HCT116 (cell line): ENCODE results near the gene GRM4. TPM values are rescaled to one million over a fixed set of nuclear protein-coding genes. Genes with fewer than 3 reads are reported as not detected.

Experiments used
- ATAC-seq: fragments of 200-7000 bp; cut with Tn5 transposase; 2 replicates; pipeline ENCODE4 v1.9.1; 2020; ENCODE audit warnings: mild to moderate bottlenecking, moderate library complexity
- BruUV-seq: library from RNA; stranded (reverse); fragments of 400-500 nt; replicated peaks from 2 replicates; lab custom pipeline; 2021; lab: Mats Ljungman, UMichigan
- CTCF ChIA-PET: fragments of 300-600 bp; sonication (Branson Sonifier 250); formaldehyde crosslinking; loops from one replicate; lab custom pipeline; 2021; ENCODE audit warnings: antibody characterized with exemption; lab: Charles Lee
- POLR2A ChIA-PET: fragments of 300-600, 350-600 bp; sonication (Branson Sonifier 250); formaldehyde crosslinking; loops from one replicate; lab custom pipeline; 2021; ENCODE audit warnings: antibody characterized with exemption; lab: Charles Lee
- RAD21 ChIA-PET, 2 experiments: fragments of 300-600 bp; sonication (Branson Sonifier 250); formaldehyde crosslinking; loops; one replicate each; lab custom pipeline; 2023; ENCODE audit warnings: low total read pairs in 2 of 2; ENCODE audit not compliant: uncharacterized antibody in 2 of 2, unreplicated experiment in 2 of 2, low non-redundant PET in 1 of 2; lab: Charles Lee
- DNase-seq: peaks from one replicate; pipeline ENCODE4 v3.0.0-alpha.2; 2010; ENCODE audit warnings: low read depth, low spot score
- H2AFZ ChIP-seq: fragments of 200-600 bp; shearing (Covaris generic), sonication (generic); 2 replicates; pipeline ENCODE4 v1.6.1; 2017; ENCODE audit warnings: low read depth, mixed run types, mixed read lengths, antibody characterized with exemption, low read length; ENCODE audit not compliant: poor library complexity, severe bottlenecking
- H3K27ac ChIP-seq: 2 replicates; pipeline ENCODE4 v1.5.1; 2012; ENCODE audit warnings: low read depth, low read length
- H3K27me3 ChIP-seq: fragments of 200-600 bp; sonication (generic); 2 replicates; pipeline ENCODE4 v1.6.1; 2016; ENCODE audit warnings: mixed run types, low read length, mixed read lengths; ENCODE audit not compliant: insufficient read depth
- H3K36me3 ChIP-seq, 2 experiments: fragments of 200-500 bp in 1 of 2; fragments of 200-600 bp in 1 of 2; sonication (Bioruptor generic) in 1 of 2; sonication (generic) in 1 of 2; 2 replicates each; pipeline versions ENCODE4 v1.5.1 to v1.6.1; 2014 to 2016; ENCODE audit warnings: low read length in 2 of 2, inconsistent platforms in 1 of 2, mixed read lengths in 1 of 2, mixed run types in 1 of 2; ENCODE audit not compliant: insufficient read depth in 2 of 2, control insufficient read depth in 1 of 2
- H3K4me1 ChIP-seq, 2 experiments: fragments of 200-600 bp in 1 of 2; sonication (generic) in 1 of 2; 2 replicates each; pipeline versions ENCODE4 v1.5.1 to v1.6.1; 2012 to 2017; ENCODE audit warnings: low read length in 2 of 2, inconsistent platforms in 1 of 2, mild to moderate bottlenecking in 1 of 2, mixed read lengths in 1 of 2, mixed run types in 1 of 2, moderate library complexity in 1 of 2; ENCODE audit not compliant: insufficient read depth in 2 of 2, control insufficient read depth in 1 of 2
- H3K4me2 ChIP-seq: fragments of 200-600 bp; sonication (generic); 2 replicates; pipeline ENCODE4 v1.6.1; 2017; ENCODE audit warnings: mixed run types, low read length, mixed read lengths
- H3K4me3 ChIP-seq, 2 experiments: fragments of 200-600 bp in 1 of 2; sonication (generic) in 1 of 2; replicated peaks in 1 of 2; 2 replicates each; pipeline ENCODE4 v1.5.1; 2011 to 2016; ENCODE audit warnings: low read length in 2 of 2, control low read depth in 1 of 2, low read depth in 1 of 2, mild to moderate bottlenecking in 1 of 2, mixed read lengths in 1 of 2, mixed run types in 1 of 2
- H3K79me2 ChIP-seq: fragments of 200-600 bp; sonication (generic); 2 replicates; pipeline ENCODE4 v1.6.1; 2017; ENCODE audit warnings: mild to moderate bottlenecking, mixed run types, low read length, moderate library complexity, mixed read lengths; ENCODE audit not compliant: insufficient read depth
- H3K9ac ChIP-seq: fragments of 200-600 bp; sonication (generic); 2 replicates; pipeline ENCODE4 v1.6.1; 2016; ENCODE audit warnings: low read length, mixed read lengths
- H3K9me2 ChIP-seq: fragments of 200-600 bp; sonication (generic), shearing (Covaris generic); 2 replicates; pipeline ENCODE4 v1.6.1; 2017; ENCODE audit warnings: mixed run types, mild to moderate bottlenecking, moderate library complexity; ENCODE audit not compliant: insufficient read depth
- H3K9me3 ChIP-seq, 2 experiments: fragments of 200-500 bp in 1 of 2; fragments of 200-600 bp in 1 of 2; sonication (Bioruptor generic) in 1 of 2; sonication (generic) in 1 of 2; 2 replicates each; pipeline ENCODE4 v1.6.1; 2014 to 2017; ENCODE audit warnings: low read length in 2 of 2, mixed read lengths in 2 of 2, inconsistent platforms in 1 of 2, low read depth in 1 of 2, mild to moderate bottlenecking in 1 of 2, mixed run types in 1 of 2, moderate library complexity in 1 of 2; ENCODE audit not compliant: control insufficient read depth in 1 of 2, insufficient read depth in 1 of 2
- H4K20me1 ChIP-seq: fragments of 200-600 bp; sonication (generic), shearing (Covaris generic); 2 replicates; pipeline ENCODE4 v1.6.1; 2017; ENCODE audit warnings: mixed run types, mild to moderate bottlenecking, moderate library complexity; ENCODE audit not compliant: insufficient read depth
- CTCF ChIP-seq, 3 experiments: fragments of 200-600 bp in 1 of 3; sonication (generic) in 1 of 3; IDR thresholded peaks in 2 of 3; conservative IDR thresholded peaks in 1 of 3; 2 replicates each; pipeline ENCODE4 v1.5.1; 2012 to 2017; ENCODE audit warnings: low read depth in 2 of 3, low read length in 2 of 3, antibody characterized with exemption in 1 of 3, borderline replicate concordance in 1 of 3, control low read depth in 1 of 3, mild to moderate bottlenecking in 1 of 3, mixed read lengths in 1 of 3, mixed run types in 1 of 3, moderate library complexity in 1 of 3; ENCODE audit not compliant: insufficient read depth in 1 of 3
- EZH2 ChIP-seq: fragments of 200-600 bp; sonication (generic); IDR thresholded peaks from 2 replicates; pipeline ENCODE4 v1.6.1; 2017; ENCODE audit warnings: antibody characterized with exemption, mixed run types
- EZH2phosphoT487 ChIP-seq: fragments of 200-600 bp; IDR thresholded peaks from 2 replicates; pipeline ENCODE4 v1.6.1; 2018; ENCODE audit warnings: antibody characterized with exemption, borderline replicate concordance
- JUND ChIP-seq: IDR thresholded peaks from 2 replicates; pipeline ENCODE4 v1.6.1; 2012
- POLR2AphosphoS5 ChIP-seq: IDR thresholded peaks from 2 replicates; pipeline ENCODE4 v1.6.1; 2011; ENCODE audit warnings: mild to moderate bottlenecking, low read depth, low read length, moderate library complexity
- REST ChIP-seq: IDR thresholded peaks from 2 replicates; pipeline ENCODE4 v1.6.1; 2012; ENCODE audit warnings: low read depth
- SIN3A ChIP-seq: IDR thresholded peaks from 2 replicates; pipeline ENCODE4 v1.6.1; 2012; ENCODE audit warnings: low read depth
- SRF ChIP-seq: IDR thresholded peaks from 2 replicates; pipeline ENCODE4 v1.6.1; 2012; ENCODE audit warnings: low read depth
- ZBTB33 ChIP-seq: IDR thresholded peaks from 2 replicates; pipeline ENCODE4 v1.6.1; 2011; ENCODE audit warnings: mild to moderate bottlenecking, low read length, moderate library complexity; ENCODE audit not compliant: insufficient replicate concordance; ENCODE audit errors: extremely low read depth
- ZFX ChIP-seq: fragments of 450-650 bp; IDR thresholded peaks from 2 replicates; pipeline ENCODE4 v1.6.1; 2017
- ZNF274 ChIP-seq: fragments of 200-500 bp; sonication (Bioruptor generic); IDR thresholded peaks from 2 replicates; pipeline ENCODE4 v1.6.1; 2014; ENCODE audit warnings: mild to moderate bottlenecking, low read depth, low read length, inconsistent platforms
- intact Hi-C: fragments of 100-400 bp; cut with micrococcal nuclease; formaldehyde crosslinking; loops from 2 replicates; pipeline ENCODE4 v1.10.0; 2022
- total RNA-seq: library from RNA; stranded (reverse); gene quantifications from one replicate; pipeline ENCODE4 v1.2.1, GENCODE V29; 2021; ENCODE audit not compliant: unreplicated experiment

The GRM4 gene
- total RNA-seq, 1 experiment from 2014 or later = 2.6 TPM

GRCh38 chr6:34001706-34002621 lies 143.9 kb downstream of the GRM4 start:
- Histone ChIP-seq H3K4me3 (no peak overlapping the region), H3K4me2 (no peak overlapping the region), H3K27me3 (no peaks in the 10 kb centered on the region), H2AFZ (no peak overlapping the region), H3K9ac (no peak overlapping the region), H3K27ac (no peak overlapping the region), H4K20me1 (no peaks in the 10 kb centered on the region), H3K9me2 (no peaks in the 10 kb centered on the region), H3K4me1 (no peaks in the 10 kb centered on the region), H3K36me3 (no peaks in the 10 kb centered on the region), H3K79me2 (no peaks in the 10 kb centered on the region), H3K9me3 (no peaks in the 10 kb centered on the region)
- no TSS peak for BruUV-seq
- CTCF ChIA-PET = no interaction called here
- TF ChIP-seq SRF = no peak
- no peak for DNase-seq
- RAD21 ChIA-PET = no interaction called here
- POLR2A ChIA-PET = no interaction called here
- ATAC-seq = no peak
- intact Hi-C loops = no loop called here

- ChIA-PET POLR2A (no interaction called here), CTCF (no interaction called here), RAD21 (no interaction called here)
- no peak for DNase-seq
- H3K9me3 ChIP-seq = no peaks in the 10 kb centered on the region
- no peak for ATAC-seq
- H3K4me1 ChIP-seq = no peaks in the 10 kb centered on the region
- no peak overlapping the region for H3K4me2 ChIP-seq
- BruUV-seq = no TSS peak
- no peaks in the 10 kb centered on the region for H3K79me2 ChIP-seq
- intact Hi-C loops = no loop called here
- H3K9me2 ChIP-seq = no peaks in the 10 kb centered on the region
- H4K20me1 ChIP-seq = no peaks in the 10 kb centered on the region
- H3K4me3 ChIP-seq = no peak overlapping the region
- no peaks in the 10 kb centered on the region for H3K27me3 ChIP-seq
- no peak overlapping the region for H2AFZ ChIP-seq
- H3K36me3 ChIP-seq = no peaks in the 10 kb centered on the region
- H3K27ac ChIP-seq = no peak overlapping the region
- H3K9ac ChIP-seq = no peak overlapping the region
- no peak for TF ChIP-seq EZH2phosphoT487
- no peak for TF ChIP-seq POLR2AphosphoS5
- no peak for TF ChIP-seq ZBTB33
- no peak for TF ChIP-seq EZH2
- no peak for TF ChIP-seq SIN3A
- no peak for TF ChIP-seq CTCF (IDR thresholded peaks at IDR 0.05 in 2 of 3, conservative IDR thresholded peaks at IDR 0.05 in 1 of 3; ENCODE audit: borderline replicate concordance in 1 of 3, insufficient read depth in 1 of 3, low read depth in 2 of 3, low read length in 2 of 3)
- TF ChIP-seq JUND = no peak
- no peak for TF ChIP-seq ZNF274
- TF ChIP-seq REST = no peak
- TF ChIP-seq ZFX = no peak
Measured at GRCh38 chr6:34000281-34000680, 145.6 kb downstream of the GRM4 start.
